Measurements from ENCODE around the gene OR6J1.
A peak's percentile ranks its signal among the peaks of the same experiment; 100 is the strongest.
"Not testable (repeated sequence)": the region's sequence is repeated elsewhere in the genome, so short reads cannot be mapped to it uniquely, and the experiment has no call there.

OR6J1 gene

GRCh38 chr14:22606380-22606779 is 37.8 kb downstream of the OR6J1 start:
- no peak for DNase-seq (ENCODE audit: low read depth in 2 of 2)

- DNase-seq (ENCODE audit: low read depth in 2 of 2) = no peak
Measured at GRCh38 chr14:22602862-22603261, 41.3 kb downstream of the OR6J1 start.

- no peak for DNase-seq (ENCODE audit: low read depth in 2 of 2)
Measured at GRCh38 chr14:22601996-22602395, 42.2 kb downstream of the OR6J1 start.

GRCh38 chr14:22601456-22601855 is 42.7 kb downstream of the OR6J1 start:
- no peak for DNase-seq (ENCODE audit: low read depth in 2 of 2)

- DNase-seq (ENCODE audit: low read depth in 2 of 2) = no peak
Measured at GRCh38 chr14:22600027-22600426, 44.1 kb downstream of the OR6J1 start.

GRCh38 chr14:22599349-22599748 is 44.8 kb downstream of the OR6J1 start:
- DNase-seq (ENCODE audit: low read depth in 2 of 2) = no peak

- DNase-seq (ENCODE audit: low read depth in 2 of 2) = no peak
Measured at GRCh38 chr14:22598896-22599244, 45.3 kb downstream of the OR6J1 start.

- no peak for DNase-seq (ENCODE audit: low read depth in 2 of 2)
Measured at GRCh38 chr14:22598099-22598895, 45.9 kb downstream of the OR6J1 start, which contains the start of gene ABHD4. Gene ABHD4 (plus strand): TSS chr14:22598300. CDS start chr14:22598307, 7 bp downstream.

- DNase-seq (ENCODE audit: low read depth in 2 of 2) = no peak
Measured at GRCh38 chr14:22597771-22598098, 46.4 kb downstream of the OR6J1 start.

GRCh38 chr14:22597265-22597664 is 46.9 kb downstream of the OR6J1 start:
- DNase-seq (ENCODE audit: low read depth in 2 of 2) = no peak

- DNase-seq (ENCODE audit: low read depth in 2 of 2) = no peak
Measured at GRCh38 chr14:22596354-22596879, 47.7 kb downstream of the OR6J1 start.

GRCh38 chr14:22594156-22594716 is 49.9 kb downstream of the OR6J1 start:
- no peak for DNase-seq (ENCODE audit: low read depth in 2 of 2)

- DNase-seq (ENCODE audit: low read depth in 2 of 2) = no peak
Measured at GRCh38 chr14:22593601-22594000, 50.6 kb downstream of the OR6J1 start.

GRCh38 chr14:22593189-22593588 is 51.0 kb downstream of the OR6J1 start:
- DNase-seq (ENCODE audit: low read depth in 2 of 2) = no peak

GRCh38 chr14:22589096-22589839 is 54.9 kb downstream of the OR6J1 start, which contains the start of gene DAD1:
Gene DAD1 (minus strand): TSS chr14:22589224. CDS start chr14:22589157, 67 bp downstream.
- DNase-seq (ENCODE audit: low read depth in 2 of 2) = peak; percentile 98

GRCh38 chr14:22588526-22589095 is 55.5 kb downstream of the OR6J1 start:
- DNase-seq (ENCODE audit: low read depth in 2 of 2) = no peak

GRCh38 chr14:22587677-22588422 is 56.3 kb downstream of the OR6J1 start:
- DNase-seq (ENCODE audit: low read depth in 2 of 2) = not testable (repeated sequence)

GRCh38 chr14:22587247-22587646 is 56.9 kb downstream of the OR6J1 start:
- DNase-seq (ENCODE audit: low read depth in 2 of 2) = no peak

GRCh38 chr14:22583994-22584393 is 60.2 kb downstream of the OR6J1 start:
- no peak for DNase-seq (ENCODE audit: low read depth in 2 of 2)
